SHP77 (cell line): Measurements from ENCODE around the gene S100A6.
"Not testable (repeated sequence)": the region's sequence is repeated elsewhere in the genome, so short reads cannot be mapped to it uniquely, and the experiment has no call there.

Experiments
- DNase-seq, 2 experiments: peaks; one replicate each; lab custom pipeline; 2025; lab: John Stamatoyannopoulos, UW

Gene S100A6

DNA sequence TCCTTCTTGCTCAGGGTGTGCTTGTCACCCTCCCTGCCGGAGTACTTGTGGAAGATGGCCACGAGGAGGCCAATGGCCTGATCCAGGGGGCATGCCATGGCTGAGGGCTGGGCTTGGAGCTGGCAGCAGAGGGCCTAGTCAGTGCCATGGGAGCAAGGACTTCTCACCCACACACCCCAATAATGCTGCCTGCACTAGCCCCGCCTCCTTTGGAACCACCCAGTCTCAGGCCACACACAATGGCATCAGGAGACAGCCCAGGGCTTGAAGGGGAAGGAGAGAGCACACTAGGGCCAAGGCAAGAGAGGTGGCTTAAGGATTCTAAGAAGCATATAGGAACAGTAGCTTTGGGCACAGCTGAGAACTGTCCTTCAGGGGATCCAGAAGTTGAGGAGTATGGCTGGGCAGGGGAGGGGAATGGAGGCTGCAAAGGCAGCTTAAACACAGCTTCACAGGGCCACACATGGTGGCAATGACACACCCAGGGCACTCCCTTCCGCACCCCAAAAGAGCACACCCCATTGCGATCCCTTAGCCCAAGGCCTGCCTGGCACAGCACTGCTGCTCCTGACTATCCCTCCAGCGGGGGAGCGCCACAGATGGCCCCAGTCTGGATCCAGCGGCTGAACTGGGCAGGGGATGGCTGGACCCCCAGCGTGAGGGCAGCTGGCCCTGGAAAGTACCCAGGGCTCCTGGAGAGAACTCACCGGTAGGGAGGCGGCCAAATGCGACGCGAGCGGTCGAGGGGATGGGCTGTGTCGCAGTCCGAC is at the start of gene S100A6:
Gene S100A6, minus strand, starts transcription at position 750 of the 770 bp plus-strand sequence. Its CDS starts 652 bp downstream, at position 98.
- DNase-seq, result no peak

DNA sequence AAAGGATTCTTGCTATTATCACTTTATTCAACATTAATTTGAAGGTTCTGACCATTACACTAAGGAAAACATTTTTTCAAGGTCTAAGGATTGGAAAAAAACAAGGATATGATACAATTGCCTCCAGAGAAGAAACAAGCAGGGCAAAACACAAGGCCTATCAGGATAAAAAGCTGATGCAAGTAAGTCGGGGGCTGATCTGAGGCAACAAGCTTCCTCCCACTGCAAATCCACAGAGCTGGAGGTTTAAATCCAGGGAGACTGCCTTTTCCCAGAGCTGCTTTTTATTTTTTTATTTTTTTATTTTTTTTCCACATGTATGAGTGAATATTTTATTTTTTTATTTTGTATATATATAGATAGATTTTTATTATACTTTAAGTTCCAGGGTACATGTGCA is 49.2 kb upstream of the S100A6 start:
- no peak for DNase-seq

DNA sequence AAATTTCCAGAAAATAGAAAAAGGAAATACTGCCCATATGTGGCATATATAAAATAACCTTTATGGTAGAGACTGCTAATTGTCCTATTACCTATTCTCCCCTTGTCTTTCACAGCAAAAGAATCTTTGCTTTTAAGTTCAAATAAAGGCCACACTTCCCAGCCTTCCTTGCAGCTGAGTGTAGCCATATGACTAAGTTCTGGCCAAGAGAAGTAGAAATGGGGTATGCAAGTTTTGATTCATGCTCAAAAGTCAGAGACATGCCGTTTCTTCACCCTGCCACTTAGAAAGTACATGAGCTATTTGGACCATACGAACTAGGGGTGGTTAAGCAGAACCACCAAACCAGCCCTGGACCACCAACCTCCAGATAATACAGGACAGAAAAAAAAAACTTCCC is 48.2 kb upstream of the S100A6 start:
- DNase-seq, result no peak

DNA sequence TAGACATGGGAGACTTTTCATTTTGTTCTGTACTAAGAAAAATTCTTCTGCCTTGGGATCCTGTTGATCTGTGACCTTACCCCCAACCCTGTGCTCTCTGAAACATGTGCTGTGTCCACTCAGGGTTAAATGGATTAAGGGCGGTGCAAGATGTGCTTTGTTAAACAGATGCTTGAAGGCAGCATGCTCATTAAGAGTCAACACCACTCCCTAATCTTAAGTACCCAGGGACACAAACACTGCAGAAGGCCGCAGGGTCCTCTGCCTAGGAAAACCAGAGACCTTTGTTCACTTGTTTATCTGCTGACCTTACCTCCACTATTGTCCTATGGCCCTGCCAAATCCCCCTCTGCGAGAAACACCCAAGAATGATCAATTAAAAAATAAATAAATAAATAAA is 47.7 kb upstream of the S100A6 start:
- DNase-seq, result not testable (repeated sequence)

DNA sequence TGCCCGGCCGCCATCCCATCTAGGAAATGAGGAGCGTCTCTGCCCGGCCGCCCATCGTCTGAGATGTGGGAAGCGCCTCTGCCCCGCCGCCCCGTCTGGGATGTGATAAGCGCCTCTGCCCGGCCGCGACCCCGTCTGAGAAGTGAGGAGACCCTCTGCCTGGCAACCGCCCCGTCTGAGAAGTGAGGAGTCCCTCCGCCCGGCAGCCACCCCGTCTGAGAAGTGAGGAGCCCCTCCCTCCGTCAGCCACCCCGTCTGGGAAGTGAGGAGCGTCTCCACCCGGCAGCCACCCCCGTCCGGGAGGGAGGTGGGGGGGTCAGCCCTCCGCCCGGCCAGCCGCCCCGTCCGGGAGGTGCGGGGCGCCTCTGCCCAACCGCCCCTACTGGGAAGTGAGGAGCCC is 47.0 kb upstream of the S100A6 start:
- not testable (repeated sequence) for DNase-seq

GRCh38 chr1:153578936-153579335 is 43.1 kb upstream of the S100A6 start:
- DNase-seq, result no peak

GRCh38 chr1:153578490-153578889 is 42.7 kb upstream of the S100A6 start:
- DNase-seq, result no peak

DNA sequence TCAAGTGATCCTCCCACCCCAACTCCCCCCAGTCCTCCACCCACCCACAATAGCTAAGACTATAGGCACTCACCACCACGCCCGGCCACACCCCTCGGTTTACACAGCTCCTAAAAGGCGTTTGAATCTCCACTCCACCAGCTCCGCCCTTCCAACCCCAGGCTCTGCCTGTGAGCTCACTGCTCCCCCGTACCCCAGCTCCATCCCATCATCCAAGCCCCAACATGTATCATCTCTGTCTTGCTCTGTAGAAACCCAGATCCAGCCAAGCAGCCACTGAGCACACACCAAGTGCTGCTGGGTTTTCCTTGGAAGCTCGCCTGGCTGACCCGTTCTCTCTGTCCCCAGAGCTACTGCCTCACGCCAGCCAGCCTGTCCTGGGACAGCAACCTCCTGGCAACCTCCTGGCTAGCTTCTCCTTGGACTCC is 41.8 kb upstream of the S100A6 start:
- no peak for DNase-seq

GRCh38 chr1:153577138-153577537 is 41.3 kb upstream of the S100A6 start:
- no peak for DNase-seq

- DNase-seq, result not testable (repeated sequence)
Measured at GRCh38 chr1:153575497-153575896, 39.7 kb upstream of the S100A6 start.

GRCh38 chr1:153575081-153575491 is 39.3 kb upstream of the S100A6 start:
- DNase-seq, result not testable (repeated sequence)

DNA sequence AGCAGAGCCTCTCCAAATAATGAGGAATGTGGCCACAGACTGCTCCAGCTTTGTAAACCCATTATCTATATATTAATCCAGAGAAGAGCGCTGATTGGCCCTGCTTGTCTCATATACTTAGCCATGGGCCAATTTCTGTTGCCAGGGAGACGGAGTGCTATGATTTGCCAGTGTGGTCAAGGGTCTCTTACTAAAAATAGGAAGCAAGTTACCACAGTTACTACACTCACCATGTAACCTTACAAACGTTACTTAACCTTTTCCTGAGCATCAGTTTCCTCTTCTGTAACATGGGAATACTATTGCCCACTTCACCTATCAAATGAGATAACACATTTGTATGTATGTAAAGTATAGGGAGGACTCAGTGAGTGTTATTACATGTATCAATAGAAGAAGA is 37.6 kb upstream of the S100A6 start:
- no peak for DNase-seq

- peak; percentile 84 to 89 for DNase-seq
Measured at GRCh38 chr1:153572569-153573015, 36.8 kb upstream of the S100A6 start.

DNA sequence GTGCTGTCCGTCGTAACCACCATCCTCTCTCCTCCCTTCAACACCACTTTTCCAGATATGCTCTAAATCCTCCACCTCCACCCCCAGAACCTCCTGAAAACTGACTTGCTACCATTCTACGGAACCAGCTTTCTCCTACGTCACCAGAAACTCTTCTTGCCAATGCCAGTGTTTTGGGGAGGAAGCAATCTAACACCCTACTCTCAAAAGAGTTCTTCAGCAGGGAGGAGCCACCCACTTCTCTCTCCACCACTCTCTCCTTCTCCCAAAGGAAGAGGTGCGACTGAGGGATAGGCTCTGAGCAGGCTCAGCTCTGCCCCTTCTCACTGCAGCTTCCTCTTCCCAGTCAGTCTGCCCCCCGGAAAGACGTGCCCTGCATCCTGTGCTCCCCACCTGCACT is 35.9 kb upstream of the S100A6 start:
- DNase-seq, result no peak

DNA sequence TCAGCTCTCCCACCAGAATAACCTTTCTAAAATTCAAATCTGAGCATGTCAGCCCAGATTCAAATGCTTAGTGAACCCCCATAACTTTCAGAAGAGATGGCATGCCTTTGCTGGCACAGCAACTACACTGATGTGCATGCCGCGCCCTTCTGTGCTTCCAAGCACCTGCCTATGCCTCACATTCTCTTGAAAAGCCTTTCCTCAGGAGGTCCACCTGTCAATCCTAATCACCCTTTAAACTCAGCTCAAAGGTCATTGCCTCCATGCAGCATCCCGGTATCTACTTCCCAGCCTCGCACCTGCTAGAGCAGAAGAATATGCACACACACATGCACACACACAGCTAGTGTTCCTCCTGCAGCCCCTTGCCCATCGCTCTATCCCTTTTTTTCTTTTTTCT is 35.1 kb upstream of the S100A6 start:
- DNase-seq, result no peak

- no peak for DNase-seq
Measured at GRCh38 chr1:153569465-153569864, 33.7 kb upstream of the S100A6 start.

GRCh38 chr1:153568367-153569099 is 32.7 kb upstream of the S100A6 start:
- peak; percentile 97 for DNase-seq

- DNase-seq, result peak; percentile 69 to 87
Measured at GRCh38 chr1:153567621-153568366, 32.0 kb upstream of the S100A6 start.

GRCh38 chr1:153566414-153567371 is 30.9 kb upstream of the S100A6 start:
- DNase-seq, result peak; percentile 99 to 100

DNA sequence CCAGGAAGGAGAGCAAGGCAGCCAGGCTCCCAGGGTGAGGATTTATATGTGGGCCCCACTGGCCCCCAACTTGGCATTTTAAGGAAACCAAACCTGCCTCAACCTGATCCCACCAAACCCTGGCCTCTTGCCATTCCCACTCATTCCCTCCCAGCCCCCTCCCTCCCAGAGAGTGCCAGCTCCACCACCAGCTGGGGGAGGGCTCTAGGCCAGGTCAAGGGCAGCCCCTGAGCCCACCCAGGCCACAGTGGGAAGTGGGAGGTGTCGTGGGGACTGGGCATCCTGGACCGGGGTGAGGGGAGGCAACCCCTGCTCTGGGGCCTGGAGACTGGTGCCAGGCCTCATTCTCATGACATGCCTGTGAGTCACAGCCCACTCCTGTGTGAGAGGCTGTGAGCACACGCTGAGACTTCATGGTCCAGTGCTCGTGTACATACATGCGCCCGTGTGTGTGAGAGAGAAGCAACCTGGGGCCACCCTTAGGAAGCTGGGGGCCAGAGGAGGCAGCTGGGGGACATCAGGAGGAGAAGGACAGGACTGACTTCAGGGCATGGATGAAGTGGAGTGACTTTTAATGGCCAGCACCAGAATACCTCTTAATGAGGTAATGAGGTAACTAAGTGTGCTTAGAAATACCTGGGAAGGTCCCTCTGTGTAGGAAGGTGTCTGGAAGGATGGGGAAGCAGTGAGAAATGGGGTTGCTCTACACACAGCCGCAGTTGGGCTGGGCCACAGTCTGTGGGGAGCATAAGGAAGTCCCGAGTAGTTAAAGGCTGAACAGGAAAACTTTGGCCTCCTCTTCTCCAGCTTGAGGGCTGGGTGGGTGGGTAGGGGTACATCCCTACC is 30.0 kb upstream of the S100A6 start, which contains the start of gene S100A2:
Gene S100A2, minus strand, starts transcription at position 316 of the 846 bp plus-strand sequence. CDS start 1,967 bp downstream, outside the sequence.
- DNase-seq, result peak; percentile 72 to 85
